ENCODE measurements around the gene DNAAF1.

Gene DNAAF1

DNA sequence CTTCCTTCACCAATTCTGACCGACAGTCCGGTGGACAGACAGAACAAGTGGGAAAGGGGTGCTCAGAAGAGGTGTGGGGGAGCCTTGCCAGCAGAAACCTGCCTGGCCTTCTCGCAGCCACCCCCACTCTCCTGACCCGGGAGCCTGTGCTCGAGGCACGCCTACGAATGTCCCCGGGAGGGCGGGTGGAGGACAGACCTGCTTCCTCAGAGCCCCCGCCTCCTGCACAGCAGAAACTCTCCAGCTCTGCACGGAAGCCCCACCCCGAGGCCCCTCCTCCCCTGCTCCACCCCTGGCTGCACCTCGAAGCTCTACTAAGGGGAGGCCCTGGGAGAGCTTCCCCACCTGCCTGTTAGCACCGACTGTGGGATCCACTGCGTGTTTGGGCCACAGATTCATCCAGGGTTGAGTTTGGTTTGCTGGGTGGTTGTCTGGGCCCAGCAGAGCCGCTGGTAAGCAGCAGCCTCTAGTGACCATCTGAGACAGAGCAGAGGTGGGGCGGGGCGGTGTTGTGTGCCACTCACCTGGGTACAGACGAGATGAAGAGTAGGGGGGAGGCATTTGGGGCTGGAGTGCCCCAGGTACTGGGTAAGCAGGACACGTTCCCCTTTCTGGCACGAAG lies 35.5 kb downstream of the DNAAF1 start:
- H3K27ac ChIP-seq, result no peak overlapping the region
- TF ChIP-seq, protein P1, sequence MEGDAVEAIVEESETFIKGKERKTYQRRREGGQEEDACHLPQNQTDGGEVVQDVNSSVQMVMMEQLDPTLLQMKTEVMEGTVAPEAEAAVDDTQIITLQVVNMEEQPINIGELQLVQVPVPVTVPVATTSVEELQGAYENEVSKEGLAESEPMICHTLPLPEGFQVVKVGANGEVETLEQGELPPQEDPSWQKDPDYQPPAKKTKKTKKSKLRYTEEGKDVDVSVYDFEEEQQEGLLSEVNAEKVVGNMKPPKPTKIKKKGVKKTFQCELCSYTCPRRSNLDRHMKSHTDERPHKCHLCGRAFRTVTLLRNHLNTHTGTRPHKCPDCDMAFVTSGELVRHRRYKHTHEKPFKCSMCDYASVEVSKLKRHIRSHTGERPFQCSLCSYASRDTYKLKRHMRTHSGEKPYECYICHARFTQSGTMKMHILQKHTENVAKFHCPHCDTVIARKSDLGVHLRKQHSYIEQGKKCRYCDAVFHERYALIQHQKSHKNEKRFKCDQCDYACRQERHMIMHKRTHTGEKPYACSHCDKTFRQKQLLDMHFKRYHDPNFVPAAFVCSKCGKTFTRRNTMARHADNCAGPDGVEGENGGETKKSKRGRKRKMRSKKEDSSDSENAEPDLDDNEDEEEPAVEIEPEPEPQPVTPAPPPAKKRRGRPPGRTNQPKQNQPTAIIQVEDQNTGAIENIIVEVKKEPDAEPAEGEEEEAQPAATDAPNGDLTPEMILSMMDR (IDR thresholded peaks at IDR 0.05), result no peak
- no peak for TF ChIP-seq ZFX (IDR thresholded peaks at IDR 0.05; ENCODE audit: borderline replicate concordance)

DNA sequence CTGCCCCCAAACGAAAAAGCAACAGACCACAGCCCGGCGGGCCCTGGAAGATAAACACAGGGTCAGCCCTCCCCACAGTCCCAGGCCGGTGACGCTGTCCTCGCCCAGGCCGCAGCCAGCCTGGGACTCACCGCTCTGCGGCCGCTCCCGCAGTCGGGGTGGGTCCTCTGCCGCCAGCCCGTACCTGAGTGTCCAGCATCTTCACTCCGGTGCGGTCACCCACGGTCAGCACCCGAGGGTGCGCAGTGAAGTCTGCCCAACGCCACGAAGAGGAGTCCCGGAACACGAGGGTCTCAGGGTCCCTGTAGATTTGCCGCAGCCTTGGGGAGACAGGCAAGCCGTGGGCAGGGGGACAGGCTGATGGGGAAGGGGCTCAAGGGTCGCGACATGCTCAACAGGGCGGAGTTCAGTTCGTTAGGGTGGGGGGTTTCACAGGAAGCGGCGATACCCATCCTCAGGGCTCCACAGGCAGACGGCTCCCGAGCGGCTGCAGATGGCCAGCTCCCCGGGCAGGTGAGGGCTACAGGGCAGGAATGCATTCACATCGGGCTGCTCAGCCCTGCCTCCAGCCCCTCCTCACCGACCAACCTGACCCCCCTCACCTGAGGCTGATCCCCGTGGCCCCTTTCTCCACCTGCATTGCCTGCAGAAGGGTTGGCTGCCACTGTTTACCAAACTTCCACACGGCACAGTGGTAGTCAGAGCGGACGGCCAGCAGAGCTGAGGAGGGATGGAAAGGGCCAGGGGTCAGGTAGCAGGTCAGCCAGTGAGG lies 36.2 kb downstream of the DNAAF1 start:
- TF ChIP-seq ZFX (IDR thresholded peaks at IDR 0.05; ENCODE audit: borderline replicate concordance), result no peak
- TF ChIP-seq, protein P1 (IDR thresholded peaks at IDR 0.05), result no peak
- no peak overlapping the region for H3K27ac ChIP-seq

DNA sequence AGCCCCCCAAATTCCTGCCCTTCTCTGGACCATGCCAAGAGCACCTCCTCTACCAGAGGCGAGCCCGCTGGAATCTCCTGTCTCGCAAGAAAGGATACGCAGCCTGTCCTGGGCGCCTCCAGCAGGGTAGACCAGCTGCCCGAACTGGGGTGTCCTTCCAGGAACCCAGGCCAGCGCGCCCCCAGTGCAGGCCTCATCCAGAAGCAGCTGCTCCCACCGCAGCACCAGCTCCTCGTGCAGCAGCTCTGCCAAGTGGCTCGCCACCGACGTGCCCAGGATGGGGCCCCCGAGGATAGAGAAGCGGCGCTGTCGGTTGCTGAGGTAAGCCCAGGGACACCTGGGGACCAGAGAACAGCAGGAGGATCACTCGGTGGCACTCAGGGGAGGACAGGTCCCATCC lies 37.0 kb downstream of the DNAAF1 start:
- no peak overlapping the region for H3K27ac ChIP-seq
- TF ChIP-seq, protein P1 (IDR thresholded peaks at IDR 0.05), result no peak
- no peak for TF ChIP-seq ZFX (IDR thresholded peaks at IDR 0.05; ENCODE audit: borderline replicate concordance)

DNA sequence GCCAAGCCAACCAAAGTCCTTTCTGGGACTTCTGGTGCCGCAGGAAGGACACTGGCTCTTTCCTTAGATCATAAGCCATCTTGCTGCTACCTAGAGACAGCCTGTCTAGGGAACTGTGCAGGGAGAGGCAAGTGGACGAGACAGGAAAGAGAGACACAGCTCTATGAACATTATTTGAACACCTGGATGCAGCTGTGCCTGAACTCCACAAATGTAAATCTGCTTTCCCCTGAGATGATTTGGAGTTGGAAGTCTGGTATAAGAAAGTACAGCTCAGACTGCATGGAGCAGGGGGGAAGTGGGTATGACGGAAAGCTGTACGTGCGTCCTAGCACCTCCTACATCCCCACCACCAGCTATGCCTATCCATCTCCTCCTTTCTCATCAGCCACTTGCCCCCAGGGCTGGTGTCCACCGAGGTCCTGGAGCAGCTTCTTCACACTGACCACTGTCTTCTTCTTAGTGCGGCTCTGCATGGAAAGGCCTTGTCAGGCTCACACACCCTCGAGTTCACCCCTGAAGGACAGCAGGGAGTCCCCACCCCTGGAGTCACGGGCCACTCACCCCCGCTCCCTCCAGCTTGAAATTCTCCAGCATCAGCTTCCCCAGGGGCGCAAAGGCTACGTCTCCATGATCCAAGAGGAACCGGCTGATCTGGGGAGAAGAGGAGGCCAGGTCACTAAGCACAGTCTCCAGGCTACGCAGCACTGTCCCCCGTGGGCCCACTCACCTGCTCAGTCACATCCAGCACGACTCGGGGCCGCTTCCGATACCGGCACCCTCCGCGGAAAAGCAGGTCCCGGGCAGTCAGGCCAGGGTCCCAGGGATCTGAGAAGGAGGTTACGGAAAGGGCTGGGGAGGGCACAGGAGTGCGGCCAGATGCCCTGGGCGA lies 37.8 kb downstream of the DNAAF1 start:
- no peak for TF ChIP-seq ZFX (IDR thresholded peaks at IDR 0.05; ENCODE audit: borderline replicate concordance)
- TF ChIP-seq, protein P1 (IDR thresholded peaks at IDR 0.05), result no peak

DNA sequence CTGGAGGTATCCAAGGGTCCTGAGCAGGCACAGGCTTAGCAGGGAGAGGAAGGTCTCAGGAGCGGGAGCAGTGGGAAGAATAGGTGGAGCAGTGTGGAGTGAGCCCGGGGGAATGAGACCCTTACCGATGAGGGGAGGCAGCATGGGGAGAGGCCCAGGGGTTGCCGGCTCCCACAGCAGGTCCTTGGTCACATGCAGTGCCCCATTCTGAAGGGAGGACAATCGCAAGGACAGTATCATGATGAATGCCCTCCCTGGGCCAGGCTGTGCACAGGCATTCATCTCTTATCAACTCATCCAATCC lies 38.4 kb downstream of the DNAAF1 start:
- TF ChIP-seq, protein P1 (IDR thresholded peaks at IDR 0.05), result no peak
- TF ChIP-seq ZFX (IDR thresholded peaks at IDR 0.05; ENCODE audit: borderline replicate concordance), result no peak
- H3K27ac ChIP-seq, result no peak overlapping the region

More for the DNA sequence above, 37.8 kb downstream of the DNAAF1 start:
- no peak overlapping the region for H3K27ac ChIP-seq

DNA sequence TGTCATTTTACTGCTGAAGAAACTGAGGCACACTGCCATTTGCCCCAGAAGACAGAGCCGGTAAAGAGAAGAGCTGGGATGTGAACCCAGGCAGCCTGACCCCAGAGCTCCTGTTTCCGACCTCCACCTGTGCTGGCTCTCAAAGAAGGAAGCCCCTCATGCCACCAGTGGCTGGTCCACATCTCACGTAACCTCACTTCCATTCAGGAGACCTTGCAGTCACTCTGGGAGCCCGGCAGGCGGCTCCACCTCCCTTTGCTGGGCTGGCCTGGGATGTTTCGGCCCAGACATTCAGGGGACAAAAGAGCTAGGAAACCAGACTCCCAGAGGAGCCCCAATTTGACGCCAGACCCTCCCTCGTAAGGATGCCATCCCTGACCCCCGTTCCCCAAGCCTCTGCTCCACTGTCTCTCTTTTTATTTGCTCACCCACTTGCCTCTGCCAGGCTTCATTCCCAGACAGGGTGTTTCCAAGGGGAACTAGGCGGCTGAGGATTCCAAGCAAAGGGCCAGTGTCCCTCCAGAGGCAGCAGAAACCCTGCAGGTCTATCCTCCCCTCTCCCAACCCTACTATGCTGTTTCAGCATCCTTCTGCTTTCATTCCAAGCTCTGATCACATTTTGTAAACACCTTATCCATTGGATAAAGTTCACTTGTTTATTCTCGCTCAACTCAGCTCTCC lies 38.9 kb downstream of the DNAAF1 start:
- no peak overlapping the region for H3K27ac ChIP-seq
- TF ChIP-seq ZFX (IDR thresholded peaks at IDR 0.05; ENCODE audit: borderline replicate concordance), result no peak
- TF ChIP-seq, protein P1 (IDR thresholded peaks at IDR 0.05), result peak; percentile 30
